Upper lobe of left lung (tissue), 6 donors: ENCODE results near the gene MYLIP. TPM values are rescaled to one million over a fixed set of nuclear protein-coding genes. Genes with fewer than 3 reads are reported as not detected.

Source experiments
- ATAC-seq, 2 donors: fragments of 200-7000 bp; cut with Tn5 transposase; one replicate each; pipeline ENCODE4 v1.9.1; 2022; ENCODE audit warnings: mild to moderate bottlenecking in 2 of 2, moderate library complexity in 2 of 2; ENCODE audit not compliant: low FRiP score in 2 of 2
- DNase-seq, 2 donors: peaks; one replicate each; pipeline ENCODE4 v3.0.0-alpha.2; 2019 to 2020
- H3K27ac ChIP-seq, 4 donors: fragments of 200-600 bp; sonication (generic); one replicate each; pipeline ENCODE4 v1.5.1; 2016 to 2019
- H3K27me3 ChIP-seq, 4 donors: fragments of 200-600 bp; sonication (generic); one replicate each; pipeline ENCODE4 v1.5.1; 2017 to 2019
- H3K36me3 ChIP-seq, 4 donors: fragments of 200-600 bp; sonication (generic); one replicate each; pipeline ENCODE4 v1.5.1; 2016 to 2019
- H3K4me1 ChIP-seq, 4 donors: fragments of 200-600 bp; sonication (generic); one replicate each; pipeline ENCODE4 v1.5.1; 2018 to 2019
- H3K4me3 ChIP-seq, 4 donors: fragments of 200-600 bp; sonication (generic); one replicate each; pipeline ENCODE4 v1.5.1; 2017 to 2019; ENCODE audit warnings: mild to moderate bottlenecking in 2 of 4, moderate library complexity in 1 of 4
- H3K9me3 ChIP-seq, 4 donors: fragments of 200-600 bp; sonication (generic); one replicate each; pipeline ENCODE4 v1.5.1; 2018 to 2019
- EP300 ChIP-seq, 4 donors: sonication (generic); formaldehyde crosslinking; IDR thresholded peaks; one replicate each; pipeline ENCODE4 v1.5.1; 2017; ENCODE audit warnings: antibody characterized with exemption in 4 of 4, control low read depth in 2 of 4
- POLR2A ChIP-seq, 4 donors: fragments of 450-650 bp; IDR thresholded peaks; one replicate each; pipeline ENCODE4 v1.5.1; 2016 to 2017; ENCODE audit warnings: antibody characterized with exemption in 4 of 4, mild to moderate bottlenecking in 2 of 4
- POLR2AphosphoS5 ChIP-seq, 2 donors: sonication (generic); formaldehyde crosslinking; IDR thresholded peaks; one replicate each; pipeline ENCODE4 v1.5.1; 2017; ENCODE audit warnings: antibody characterized with exemption in 2 of 2
- WGBS, 2 donors: methylation state at CpG; one replicate each; pipeline ENCODE4 v1.1.5; 2017 to 2018; 5-methylcytosine and 5-hydroxymethylcytosine counted together
- total RNA-seq, 6 donors: library from RNA; depleted of rRNA in 4 of 6; stranded (reverse); fragments of >200 nt in 4 of 6; gene quantifications; one replicate each; pipeline versions ENCODE4 v1.1.0 to v1.2.1, GENCODE V29; 2016 to 2021
- TF ChIP-seq, protein P1 (sequence below), 6 experiments: fragments of 450-650 bp in 4 of 6; fragments of 200-600 bp in 2 of 6; sonication (generic) in 2 of 6; IDR thresholded peaks; one replicate each; pipeline ENCODE4 v1.5.1; 2016 to 2019; ENCODE audit warnings: antibody characterized with exemption in 6 of 6
- donor health status: DM: no; HTN: no; CAD: no; lungs with moderate emphysema.
- donor health status: DM: no; HTN: yes; CAD: no; lungs with severe emphysema.

MYLIP gene
- total RNA-seq, 6 donors from 2014 or later, result 29.9 to 95.3 (median 43.9) TPM

- Histone ChIP-seq H3K4me1 (peaks cover 34 to 42% (median 37%) of the 10 kb centered on the region in 4 donors), H3K36me3 (no peaks in the 10 kb centered on the region), H3K4me3 (peak overlapping the region; percentile 64 to 94 (median 78)), H3K27ac (peak overlapping the region; percentile 91 to 99 (median 96)), H3K27me3 (no peaks in the 10 kb centered on the region), H3K9me3 (no peaks in the 10 kb centered on the region)
- ATAC-seq (peak; percentile 1), DNase-seq (peak in 1 of 2 donors; percentile 34)
- WGBS, 2 donors, result 0 to 1% methylated on average over 10 to 36 of the region's 36 CpGs
- TF ChIP-seq, protein P1, sequence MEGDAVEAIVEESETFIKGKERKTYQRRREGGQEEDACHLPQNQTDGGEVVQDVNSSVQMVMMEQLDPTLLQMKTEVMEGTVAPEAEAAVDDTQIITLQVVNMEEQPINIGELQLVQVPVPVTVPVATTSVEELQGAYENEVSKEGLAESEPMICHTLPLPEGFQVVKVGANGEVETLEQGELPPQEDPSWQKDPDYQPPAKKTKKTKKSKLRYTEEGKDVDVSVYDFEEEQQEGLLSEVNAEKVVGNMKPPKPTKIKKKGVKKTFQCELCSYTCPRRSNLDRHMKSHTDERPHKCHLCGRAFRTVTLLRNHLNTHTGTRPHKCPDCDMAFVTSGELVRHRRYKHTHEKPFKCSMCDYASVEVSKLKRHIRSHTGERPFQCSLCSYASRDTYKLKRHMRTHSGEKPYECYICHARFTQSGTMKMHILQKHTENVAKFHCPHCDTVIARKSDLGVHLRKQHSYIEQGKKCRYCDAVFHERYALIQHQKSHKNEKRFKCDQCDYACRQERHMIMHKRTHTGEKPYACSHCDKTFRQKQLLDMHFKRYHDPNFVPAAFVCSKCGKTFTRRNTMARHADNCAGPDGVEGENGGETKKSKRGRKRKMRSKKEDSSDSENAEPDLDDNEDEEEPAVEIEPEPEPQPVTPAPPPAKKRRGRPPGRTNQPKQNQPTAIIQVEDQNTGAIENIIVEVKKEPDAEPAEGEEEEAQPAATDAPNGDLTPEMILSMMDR (IDR thresholded peaks at IDR 0.05), result peak in 1 of 6 experiments; percentile 46
- no peak for TF ChIP-seq EP300 (IDR thresholded peaks at IDR 0.05)
Measured at GRCh38 chr6:16129623-16130401, 926 bp downstream of the MYLIP start.

DNA sequence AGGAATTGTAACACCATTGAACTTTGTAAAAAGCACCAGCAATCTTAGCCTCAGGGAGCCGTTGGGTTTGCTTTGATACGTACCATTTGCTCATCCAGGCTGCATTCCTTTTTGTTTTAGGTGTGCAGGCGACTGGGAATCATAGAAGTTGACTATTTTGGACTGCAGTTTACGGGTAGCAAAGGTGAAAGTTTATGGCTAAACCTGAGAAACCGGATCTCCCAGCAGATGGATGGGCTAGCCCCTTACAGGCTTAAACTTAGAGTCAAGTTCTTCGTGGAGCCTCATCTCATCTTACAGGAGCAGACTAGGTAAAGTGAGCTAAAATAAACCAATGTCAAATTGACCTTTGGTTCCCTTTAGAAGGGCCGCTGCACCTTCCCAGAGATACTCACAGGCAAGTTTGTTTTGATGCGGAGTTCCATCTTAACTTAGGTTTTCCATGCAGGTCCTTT is 1.6 kb downstream of the MYLIP start:
- Histone ChIP-seq H3K4me3 (peak overlapping the region; percentile 64 to 94 (median 78)), H3K27me3 (no peaks in the 10 kb centered on the region), H3K36me3 (no peaks in the 10 kb centered on the region), H3K27ac (peak overlapping the region; percentile 91 to 99 (median 96)), H3K9me3 (no peaks in the 10 kb centered on the region), H3K4me1 (peaks cover 40 to 49% (median 44%) of the 10 kb centered on the region in 4 donors)
- no peak for TF ChIP-seq POLR2A (IDR thresholded peaks at IDR 0.05)
- TF ChIP-seq POLR2AphosphoS5 (IDR thresholded peaks at IDR 0.05), result no peak
- TF ChIP-seq, protein P1 (IDR thresholded peaks at IDR 0.05), result no peak
- no peak for TF ChIP-seq EP300 (IDR thresholded peaks at IDR 0.05)
- no peak for DNase-seq
- 3% methylated on average over 8 of the region's 8 CpGs for WGBS, 2 donors
- no peak for ATAC-seq

DNA sequence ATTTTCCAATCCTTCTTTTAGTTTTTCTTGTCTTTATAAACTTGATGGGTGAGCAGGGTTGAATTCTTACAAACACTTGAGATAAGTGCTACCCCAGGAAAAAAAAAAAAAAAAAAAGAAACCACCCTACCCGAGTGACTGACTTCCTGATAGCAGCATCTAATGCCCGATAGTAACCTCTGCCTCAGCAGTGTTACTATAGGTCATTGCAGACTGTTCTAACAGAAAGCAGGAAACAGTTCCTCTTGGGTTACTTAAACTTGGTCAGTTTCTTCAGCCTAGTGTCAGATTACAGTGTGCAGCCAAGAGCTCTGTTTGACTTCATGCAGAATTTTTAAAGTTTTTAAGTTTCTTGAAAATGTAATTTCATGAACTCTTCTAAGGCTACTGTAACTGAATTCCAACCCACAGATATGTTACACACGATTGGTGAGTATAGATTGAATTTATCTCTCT is 2.1 kb downstream of the MYLIP start:
- no peaks in the 10 kb centered on the region for H3K27me3 ChIP-seq
- peak overlapping the region; percentile 64 to 94 (median 78) for H3K4me3 ChIP-seq
- no peaks in the 10 kb centered on the region for H3K9me3 ChIP-seq
- H3K27ac ChIP-seq, result peak overlapping the region; percentile 91 to 99 (median 96)
- no peaks in the 10 kb centered on the region for H3K36me3 ChIP-seq
- ATAC-seq (peak; percentile 75 to 85), DNase-seq (peak in 1 of 2 donors; percentile 80)
- peaks cover 45 to 52% (median 48%) of the 10 kb centered on the region in 4 donors for H3K4me1 ChIP-seq
- TF ChIP-seq, protein P1 (IDR thresholded peaks at IDR 0.05), result no peak
- TF ChIP-seq POLR2AphosphoS5 (IDR thresholded peaks at IDR 0.05), result peak in 1 of 2 donors; percentile 34
- peak in 1 of 4 donors; percentile 55 for TF ChIP-seq POLR2A (IDR thresholded peaks at IDR 0.05)
- TF ChIP-seq EP300 (IDR thresholded peaks at IDR 0.05), result peak in 1 of 4 donors; percentile 3
- WGBS, 2 donors, result 0% methylated on average over 3 of the region's 3 CpGs

DNA sequence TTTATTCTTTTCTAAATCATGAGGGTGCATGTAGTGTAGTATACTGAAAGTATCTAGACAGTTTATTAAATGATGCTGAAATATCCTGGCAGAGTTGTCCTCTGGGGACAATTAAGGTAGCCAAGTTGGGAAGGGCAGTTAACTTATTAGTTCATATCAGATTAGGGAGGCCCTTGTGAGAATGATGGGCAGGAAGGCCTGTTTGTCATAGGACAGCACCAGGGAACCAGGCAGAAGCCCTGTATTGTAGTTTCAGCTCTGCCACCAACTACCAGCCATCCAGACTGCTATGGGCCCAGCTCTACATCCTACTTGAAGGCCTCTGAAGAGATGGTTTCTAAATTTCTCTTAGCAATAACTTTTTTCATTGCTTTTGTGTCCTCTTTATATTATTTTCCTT is 4.0 kb downstream of the MYLIP start:
- Histone ChIP-seq H3K4me1 (peaks cover 65 to 71% (median 67%) of the 10 kb centered on the region in 4 donors), H3K9me3 (no peaks in the 10 kb centered on the region), H3K27ac (peak overlapping the region in 1 of 4 donors; percentile 43), H3K4me3 (peak overlapping the region in 2 of 4 donors; percentile 64 to 94), H3K27me3 (no peaks in the 10 kb centered on the region), H3K36me3 (no peaks in the 10 kb centered on the region)
- ATAC-seq, result no peak
- TF ChIP-seq POLR2AphosphoS5 (IDR thresholded peaks at IDR 0.05), result no peak
- no peak for TF ChIP-seq EP300 (IDR thresholded peaks at IDR 0.05)
- no peak for TF ChIP-seq POLR2A (IDR thresholded peaks at IDR 0.05)
- TF ChIP-seq, protein P1 (IDR thresholded peaks at IDR 0.05), result no peak
- no peak for DNase-seq
